HEK293 (cell line): ENCODE measurements around the gene DHDH.
A peak's percentile ranks its signal among the peaks of the same experiment; 100 is the strongest.

Experiments used
- CTCF ChIA-PET: fragments of 350-600 bp; formaldehyde crosslinking; extraction: SDS; loops from one replicate; lab custom pipeline; 2021; ENCODE audit warnings: antibody characterized with exemption; lab: Yijun Ruan, JAX
- POLR2A ChIA-PET: fragments of 300-600 bp; formaldehyde crosslinking; extraction: SDS; loops from one replicate; lab custom pipeline; 2020; ENCODE audit warnings: antibody characterized with exemption, inconsistent platforms; lab: Yijun Ruan, JAX
- H3K27ac ChIP-seq: fragments of 200-500 bp; sonication (Bioruptor generic); 2 replicates; pipeline ENCODE4 v1.5.1; 2014; ENCODE audit warnings: low read depth, low read length, control low read depth, inconsistent platforms; ENCODE audit errors: extremely low read depth
- H3K36me3 ChIP-seq, 2 experiments: fragments of 200-500 bp in 1 of 2; sonication (Bioruptor generic) in 1 of 2; 1 replicate in 1 of 2; 2 replicates in 1 of 2; pipeline ENCODE4 v1.5.1; 2014 to 2017; ENCODE audit warnings: inconsistent platforms in 2 of 2, low read length in 2 of 2; ENCODE audit not compliant: control insufficient read depth in 2 of 2, insufficient read depth in 1 of 2
- H3K4me1 ChIP-seq: fragments of 200-500 bp; sonication (Bioruptor generic); 2 replicates; pipeline ENCODE4 v1.5.1; 2014; ENCODE audit warnings: mild to moderate bottlenecking, low read length, inconsistent platforms; ENCODE audit not compliant: control insufficient read depth, insufficient read depth
- H3K4me3 ChIP-seq: 2 replicates; pipeline ENCODE4 v1.5.1; 2011; ENCODE audit warnings: low read depth, mild to moderate bottlenecking, control low read depth, low read length, moderate library complexity
- H3K9me3 ChIP-seq: fragments of 200-500 bp; sonication (Bioruptor generic); 2 replicates; pipeline ENCODE4 v1.5.1; 2014; ENCODE audit warnings: low read depth, low read length, inconsistent platforms; ENCODE audit not compliant: control insufficient read depth, insufficient read depth
- CTCF ChIP-seq: fragments of 450-650 bp; formaldehyde crosslinking; IDR thresholded peaks from 2 replicates; pipeline ENCODE4 v1.5.1; 2016; ENCODE audit warnings: missing biosample characterization, missing genetic modification characterization
- KLF1 ChIP-seq: fragments of 450-650 bp; formaldehyde crosslinking; IDR thresholded peaks from 2 replicates; pipeline ENCODE4 v1.5.1; 2016; ENCODE audit warnings: missing biosample characterization, missing genetic modification characterization
- PRDM10 ChIP-seq: fragments of 450-650 bp; formaldehyde crosslinking; IDR thresholded peaks from 2 replicates; pipeline ENCODE4 v1.5.1; 2016; ENCODE audit warnings: missing biosample characterization, missing genetic modification characterization
- SETDB1 ChIP-seq: IDR thresholded peaks from one replicate; pipeline ENCODE4 v1.6.1; 2017; ENCODE audit warnings: mild to moderate bottlenecking, low read length, moderate library complexity, mixed read lengths; ENCODE audit not compliant: insufficient read length
- TRIM28 ChIP-seq: IDR thresholded peaks from 2 replicates; pipeline ENCODE4 v1.6.1; 2011; ENCODE audit warnings: low read length, control low read depth, borderline replicate concordance
- ZBTB20 ChIP-seq: fragments of 450-650 bp; formaldehyde crosslinking; IDR thresholded peaks from 2 replicates; pipeline ENCODE4 v1.5.1; 2016; ENCODE audit warnings: missing biosample characterization, missing genetic modification characterization
- ZNF132 ChIP-seq: fragments of 450-650 bp; formaldehyde crosslinking; IDR thresholded peaks from 2 replicates; pipeline ENCODE4 v1.5.1; 2017; ENCODE audit warnings: missing biosample characterization, missing genetic modification characterization, borderline replicate concordance
- ZNF155 ChIP-seq: fragments of 450-650 bp; formaldehyde crosslinking; IDR thresholded peaks from 2 replicates; pipeline ENCODE4 v1.5.1; 2016; ENCODE audit warnings: missing biosample characterization, missing genetic modification characterization
- ZNF2 ChIP-seq: fragments of 450-650 bp; formaldehyde crosslinking; IDR thresholded peaks from 2 replicates; pipeline ENCODE4 v1.5.1; 2016; ENCODE audit warnings: missing biosample characterization, missing genetic modification characterization
- ZNF510 ChIP-seq: fragments of 450-650 bp; formaldehyde crosslinking; IDR thresholded peaks from 2 replicates; pipeline ENCODE4 v1.5.1; 2018; ENCODE audit warnings: mild to moderate bottlenecking, missing genetic modification characterization, missing biosample characterization; ENCODE audit not compliant: insufficient replicate concordance
- ZNF544 ChIP-seq: fragments of 450-650 bp; formaldehyde crosslinking; IDR thresholded peaks from 2 replicates; pipeline ENCODE4 v1.5.0; 2017; ENCODE audit warnings: missing biosample characterization, missing genetic modification characterization
- ZNF555 ChIP-seq: fragments of 450-650 bp; formaldehyde crosslinking; conservative IDR thresholded peaks from 2 replicates; pipeline ENCODE4 v1.5.1; 2017; ENCODE audit warnings: missing biosample characterization, mild to moderate bottlenecking, missing genetic modification characterization, inconsistent platforms
- ZNF692 ChIP-seq: fragments of 450-650 bp; formaldehyde crosslinking; IDR thresholded peaks from 2 replicates; pipeline ENCODE4 v1.5.1; 2016; ENCODE audit warnings: missing biosample characterization, missing genetic modification characterization
- TF ChIP-seq, protein P1 (sequence below): fragments of 450-650 bp; formaldehyde crosslinking; IDR thresholded peaks from 2 replicates; pipeline ENCODE4 v1.5.1; 2016; ENCODE audit warnings: missing biosample characterization, missing genetic modification characterization, low read depth

The DHDH gene

GRCh38 chr19:48935864-48936263, 2.4 kb downstream of the DHDH start (continued):
- TF ChIP-seq PRDM10 (tag by site-specific recombination): no peak
- TF ChIP-seq ZNF155 (tag by site-specific recombination): no peak
- no peak for TF ChIP-seq CTCF (tag by site-specific recombination)
- TF ChIP-seq KLF1: peak; percentile 37; the same call in 1 of the 2 replicates
- no peak for TF ChIP-seq ZNF544 (tag by site-specific recombination)
- TF ChIP-seq ZNF510 (tag by site-specific recombination): no peak

DNA sequence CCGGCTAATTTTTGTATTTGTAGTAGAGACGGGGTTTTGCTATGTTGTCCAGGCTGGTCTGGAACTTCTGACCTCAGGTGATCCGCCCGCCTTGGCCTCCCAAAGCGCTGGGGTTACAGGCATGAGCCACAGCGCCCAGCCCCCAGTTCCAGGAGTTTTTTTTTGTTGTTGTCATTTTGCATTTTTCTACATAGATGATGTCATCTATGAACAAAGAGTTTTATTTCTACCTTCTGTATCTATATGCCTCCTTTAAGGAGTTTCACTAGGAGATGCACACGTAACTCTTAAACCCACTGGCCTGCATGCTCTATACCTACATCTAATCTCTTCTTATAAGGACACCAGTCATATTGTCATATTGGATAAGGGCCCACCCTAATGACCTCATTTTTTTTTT, 4.8 kb downstream of the DHDH start:
- H3K4me3 ChIP-seq: no peak overlapping the region
- ChIA-PET CTCF (no interaction called here), POLR2A (no interaction called here)
- peaks cover 0 to 11% of the 10 kb centered on the region in 2 experiments; a peak in 2 of 3 replicates for H3K36me3 ChIP-seq
- H3K9me3 ChIP-seq: no peaks in the 10 kb centered on the region; the same call in 1 of the 2 replicates
- H3K27ac ChIP-seq: no peak overlapping the region
- peaks cover under 1% of the 10 kb centered on the region; the same call in 1 of the 2 replicates for H3K4me1 ChIP-seq
- TF ChIP-seq, protein P1, sequence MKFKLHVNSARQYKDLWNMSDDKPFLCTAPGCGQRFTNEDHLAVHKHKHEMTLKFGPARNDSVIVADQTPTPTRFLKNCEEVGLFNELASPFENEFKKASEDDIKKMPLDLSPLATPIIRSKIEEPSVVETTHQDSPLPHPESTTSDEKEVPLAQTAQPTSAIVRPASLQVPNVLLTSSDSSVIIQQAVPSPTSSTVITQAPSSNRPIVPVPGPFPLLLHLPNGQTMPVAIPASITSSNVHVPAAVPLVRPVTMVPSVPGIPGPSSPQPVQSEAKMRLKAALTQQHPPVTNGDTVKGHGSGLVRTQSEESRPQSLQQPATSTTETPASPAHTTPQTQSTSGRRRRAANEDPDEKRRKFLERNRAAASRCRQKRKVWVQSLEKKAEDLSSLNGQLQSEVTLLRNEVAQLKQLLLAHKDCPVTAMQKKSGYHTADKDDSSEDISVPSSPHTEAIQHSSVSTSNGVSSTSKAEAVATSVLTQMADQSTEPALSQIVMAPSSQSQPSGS (tag by site-specific recombination): peak; percentile 74
- no peak for TF ChIP-seq ZNF2 (tag by site-specific recombination)
- TF ChIP-seq ZNF555 (tag by site-specific recombination): no peak
- no peak for TF ChIP-seq ZNF132 (tag by site-specific recombination)

DNA sequence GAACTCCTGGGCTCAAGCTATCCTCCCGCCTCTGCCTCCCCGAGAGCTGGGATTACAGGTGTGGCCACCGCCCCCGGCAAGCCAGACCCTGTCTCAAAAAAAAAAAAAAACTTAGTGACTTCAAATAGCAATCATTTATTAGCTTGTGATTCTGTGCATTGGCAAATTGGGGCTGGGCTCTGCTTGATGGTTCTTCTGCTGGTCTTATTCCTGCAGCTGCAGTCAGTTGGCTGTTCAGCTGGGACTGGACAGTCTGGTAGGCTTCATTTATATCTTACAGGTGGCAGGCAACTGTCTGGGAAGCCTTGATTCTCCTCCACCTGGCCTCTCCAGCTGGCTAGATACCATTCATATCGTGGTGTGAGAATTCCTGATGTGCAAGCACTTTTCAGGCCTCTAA, 7.4 kb downstream of the DHDH start:
- POLR2A ChIA-PET: interaction anchor here (0.5 to 1.6 kb wide), 4 partner anchors 8 to 129 kb away, joined by 3 to 9 read pairs (median 7); no protein-coding TSS in a partner anchor

More for the DNA sequence above, 7.4 kb downstream of the DHDH start:
- Histone ChIP-seq H3K4me3 (no peak overlapping the region), H3K4me1 (no peaks in the 10 kb centered on the region), H3K36me3 (peaks cover 0 to 11% of the 10 kb centered on the region in 2 experiments; a peak in 2 of 3 replicates), H3K9me3 (no peaks in the 10 kb centered on the region; the same call in 1 of the 2 replicates), H3K27ac (no peak overlapping the region)
- TF ChIP-seq TRIM28 (peak; percentile 27; the same call in 1 of the 2 replicates), ZBTB20 (tag by site-specific recombination) (no peak), ZNF692 (tag by site-specific recombination) (no peak), SETDB1 (peak; percentile 29)
- CTCF ChIA-PET: interaction anchor here (0.6 kb wide), 2 partner anchors 151 to 257 kb away, joined by 3 to 5 read pairs; no protein-coding TSS in a partner anchor
